ENCODE data around the gene PLXNA1. TPM values are rescaled to one million over a fixed set of nuclear protein-coding genes. Genes with fewer than 3 reads are reported as not detected.
A peak's percentile ranks its signal among the peaks of the same experiment; 100 is the strongest.

The PLXNA1 gene
- total RNA-seq, 1 donor from 2014 or later = 34.7 TPM

- H3K4me2 ChIP-seq = peak overlapping the region; percentile 98
- Mint-ChIP-seq H3K27ac (no peak overlapping the region), H3K4me1 (peaks cover 8% of the 10 kb centered on the region), H3K27me3 (ENCODE audit: insufficient read depth, low read depth) (peaks cover 8% of the 10 kb centered on the region), H3K36me3 (peaks cover 2% of the 10 kb centered on the region), H3K4me3 (peak overlapping the region; percentile 83), H3K9me3 (no peaks in the 10 kb centered on the region)
- DNase-seq (ENCODE audit: low spot score) = peak; percentile 59
- no peaks in the 10 kb centered on the region for H3K36me3 ChIP-seq
- no peak overlapping the region for H2AFZ ChIP-seq (replicated peaks)
- H3K4me1 ChIP-seq = peaks cover 13% of the 10 kb centered on the region
- TF ChIP-seq EZH2phosphoT487 (IDR thresholded peaks at IDR 0.05) (no peak), EZH2 (IDR thresholded peaks at IDR 0.05) (no peak), CTCF (IDR thresholded peaks at IDR 0.05) (peak; percentile 26)
- peaks cover 67% of the 10 kb centered on the region for H3K79me2 ChIP-seq (ENCODE audit: low read depth)
- H3K27me3 ChIP-seq = peaks cover 14% of the 10 kb centered on the region
- H3F3A ChIP-seq (ENCODE audit: low read depth) = no peaks in the 10 kb centered on the region
- no peak overlapping the region for H3K27ac ChIP-seq
- peak overlapping the region; percentile 98 for H3K4me3 ChIP-seq
- H3K9ac ChIP-seq = no peak overlapping the region
- H4K20me1 ChIP-seq (ENCODE audit: low read depth) = peaks cover 68% of the 10 kb centered on the region
- H3K9me3 ChIP-seq (ENCODE audit: low read depth) = no peaks in the 10 kb centered on the region
These were observed 2.4 kb downstream of the PLXNA1 start for GRCh38 chr3:126985132-126985985.

GRCh38 chr3:126986001-126986400 is 3.1 kb downstream of the PLXNA1 start:
- no peaks in the 10 kb centered on the region for H3K9me3 ChIP-seq (ENCODE audit: low read depth)
- no peaks in the 10 kb centered on the region for H3K36me3 ChIP-seq
- H3K79me2 ChIP-seq (ENCODE audit: low read depth) = peaks cover 74% of the 10 kb centered on the region
- no peak overlapping the region for H3K27ac ChIP-seq
- Mint-ChIP-seq H3K4me1 (peaks cover 12% of the 10 kb centered on the region), H3K36me3 (peaks cover 2% of the 10 kb centered on the region), H3K4me3 (no peak overlapping the region), H3K27me3 (ENCODE audit: insufficient read depth, low read depth) (peaks cover 5% of the 10 kb centered on the region), H3K9me3 (no peaks in the 10 kb centered on the region), H3K27ac (no peak overlapping the region)
- no peaks in the 10 kb centered on the region for H3F3A ChIP-seq (ENCODE audit: low read depth)
- TF ChIP-seq CTCF (IDR thresholded peaks at IDR 0.05) (no peak), EZH2 (IDR thresholded peaks at IDR 0.05) (no peak), EZH2phosphoT487 (IDR thresholded peaks at IDR 0.05) (no peak)
- peaks cover 13% of the 10 kb centered on the region for H3K4me1 ChIP-seq
- H3K4me2 ChIP-seq = no peak overlapping the region
- no peak for DNase-seq (ENCODE audit: low spot score)
- no peak overlapping the region for H3K9ac ChIP-seq
- H3K27me3 ChIP-seq = peaks cover 14% of the 10 kb centered on the region
- H4K20me1 ChIP-seq (ENCODE audit: low read depth) = peaks cover 75% of the 10 kb centered on the region
- no peak overlapping the region for H2AFZ ChIP-seq (replicated peaks)
- no peak overlapping the region for H3K4me3 ChIP-seq

DNA sequence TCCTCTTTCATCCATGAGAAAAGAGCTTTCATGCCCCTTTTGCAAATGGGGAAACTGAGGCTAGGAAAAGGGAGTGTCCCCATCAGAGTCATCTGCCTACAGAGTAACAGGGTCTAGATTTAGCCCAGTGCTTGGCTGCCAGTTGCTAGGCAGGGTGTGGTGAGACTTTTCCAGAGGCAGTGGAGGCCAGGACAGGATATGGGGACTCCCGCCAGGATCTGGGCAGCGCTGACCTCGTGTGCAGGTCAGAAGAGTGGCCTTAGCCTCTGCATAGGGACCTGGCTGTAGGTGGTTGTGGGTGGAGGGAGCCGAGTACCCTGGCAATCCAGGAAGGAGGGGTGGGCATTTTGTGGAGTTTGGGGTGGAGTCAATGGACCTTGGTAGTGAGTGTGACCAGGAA is 4.2 kb downstream of the PLXNA1 start:
- no peak overlapping the region for H3K4me2 ChIP-seq

More for the DNA sequence above, 4.2 kb downstream of the PLXNA1 start:
- no peaks in the 10 kb centered on the region for H3K9me3 ChIP-seq (ENCODE audit: low read depth)
- H4K20me1 ChIP-seq (ENCODE audit: low read depth) = peaks cover 86% of the 10 kb centered on the region
- peaks cover 3% of the 10 kb centered on the region for H3K27me3 ChIP-seq
- H3K4me1 ChIP-seq = peaks cover 13% of the 10 kb centered on the region
- Mint-ChIP-seq H3K36me3 (peaks cover 2% of the 10 kb centered on the region), H3K9me3 (no peaks in the 10 kb centered on the region), H3K27me3 (ENCODE audit: insufficient read depth, low read depth) (peaks cover 3% of the 10 kb centered on the region), H3K4me1 (peaks cover 14% of the 10 kb centered on the region), H3K4me3 (no peak overlapping the region), H3K27ac (no peak overlapping the region)
- peaks cover 85% of the 10 kb centered on the region for H3K79me2 ChIP-seq (ENCODE audit: low read depth)
- TF ChIP-seq CTCF (IDR thresholded peaks at IDR 0.05) = no peak
- no peaks in the 10 kb centered on the region for H3K36me3 ChIP-seq
- H2AFZ ChIP-seq (replicated peaks) = no peak overlapping the region
- no peak for DNase-seq (ENCODE audit: low spot score)
- no peak overlapping the region for H3K27ac ChIP-seq
- H3K9ac ChIP-seq = no peak overlapping the region
- H3K4me3 ChIP-seq = no peak overlapping the region
- no peaks in the 10 kb centered on the region for H3F3A ChIP-seq (ENCODE audit: low read depth)

All from neural progenitor cell (in vitro differentiated cells).